Lower leg skin (tissue), 4 donors: ENCODE results near the gene OTOGL. TPM values are rescaled to one million over a fixed set of nuclear protein-coding genes. Genes with fewer than 3 reads are reported as not detected.
"Not testable (repeated sequence)": the region's sequence is repeated elsewhere in the genome, so short reads cannot be mapped to it uniquely, and the experiment has no call there.

Source experiments
- DNase-seq, 2 donors: peaks; one replicate each; pipeline ENCODE4 v3.0.0-alpha.2; 2019; ENCODE audit warnings: low spot score in 2 of 2
- H3K4me3 ChIP-seq: fragments of 200-600 bp; sonication (generic); 2 replicates; pipeline ENCODE4 v1.5.1; 2017; ENCODE audit warnings: mild to moderate bottlenecking, low read depth; ENCODE audit not compliant: poor library complexity, severe bottlenecking
- POLR2A ChIP-seq, 2 donors: fragments of 450-650 bp; IDR thresholded peaks; one replicate each; pipeline ENCODE4 v1.6.1; 2016 to 2017; ENCODE audit warnings: antibody characterized with exemption in 2 of 2, mild to moderate bottlenecking in 1 of 2, moderate library complexity in 1 of 2
- WGBS, 2 donors: methylation state at CpG; one replicate each; pipeline ENCODE4 v1.1.5; 2018; 5-methylcytosine and 5-hydroxymethylcytosine counted together
- intact Hi-C: fragments of 100-400 bp; cut with DNase I; formaldehyde crosslinking; loops from one replicate; pipeline ENCODE4 v1.15.0; 2023; ENCODE audit warnings: low total_unique reads
- total RNA-seq, 4 donors: library from RNA; depleted of rRNA; stranded (reverse); fragments of >200 nt; gene quantifications; one replicate each; pipeline ENCODE4 v1.1.0, GENCODE V29; 2016
- TF ChIP-seq, protein P1 (sequence below), 3 donors: fragments of 450-650 bp; IDR thresholded peaks; one replicate each; pipeline ENCODE4 v1.5.1; 2016; ENCODE audit warnings: antibody characterized with exemption in 3 of 3, mild to moderate bottlenecking in 3 of 3, moderate library complexity in 2 of 3

OTOGL gene
- total RNA-seq, 4 donors from 2014 or later, result 0.06 to 0.56 (median 0.12) TPM

DNA sequence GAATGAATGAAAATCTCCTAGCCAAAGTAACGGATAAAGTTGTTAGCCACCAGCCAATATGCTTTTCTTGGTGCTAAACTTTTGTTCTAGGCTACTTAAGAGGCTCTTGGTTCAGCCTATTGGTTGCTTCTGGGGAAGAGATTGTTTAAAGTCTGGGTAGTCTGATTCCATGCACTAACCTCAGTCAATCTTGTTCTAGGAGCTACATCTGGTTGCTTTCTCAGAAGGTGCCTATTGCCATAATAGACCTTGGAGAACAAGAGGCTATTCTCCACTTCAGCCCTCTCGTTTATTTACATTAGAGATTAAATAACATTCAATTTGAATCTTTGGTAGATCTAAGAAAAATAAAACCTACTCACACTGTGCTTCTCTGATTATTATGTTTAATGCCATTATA is 40.8 kb upstream of the OTOGL start:
- DNase-seq, result no peak
- intact Hi-C loops, result no loop called here
- TF ChIP-seq, protein P1, sequence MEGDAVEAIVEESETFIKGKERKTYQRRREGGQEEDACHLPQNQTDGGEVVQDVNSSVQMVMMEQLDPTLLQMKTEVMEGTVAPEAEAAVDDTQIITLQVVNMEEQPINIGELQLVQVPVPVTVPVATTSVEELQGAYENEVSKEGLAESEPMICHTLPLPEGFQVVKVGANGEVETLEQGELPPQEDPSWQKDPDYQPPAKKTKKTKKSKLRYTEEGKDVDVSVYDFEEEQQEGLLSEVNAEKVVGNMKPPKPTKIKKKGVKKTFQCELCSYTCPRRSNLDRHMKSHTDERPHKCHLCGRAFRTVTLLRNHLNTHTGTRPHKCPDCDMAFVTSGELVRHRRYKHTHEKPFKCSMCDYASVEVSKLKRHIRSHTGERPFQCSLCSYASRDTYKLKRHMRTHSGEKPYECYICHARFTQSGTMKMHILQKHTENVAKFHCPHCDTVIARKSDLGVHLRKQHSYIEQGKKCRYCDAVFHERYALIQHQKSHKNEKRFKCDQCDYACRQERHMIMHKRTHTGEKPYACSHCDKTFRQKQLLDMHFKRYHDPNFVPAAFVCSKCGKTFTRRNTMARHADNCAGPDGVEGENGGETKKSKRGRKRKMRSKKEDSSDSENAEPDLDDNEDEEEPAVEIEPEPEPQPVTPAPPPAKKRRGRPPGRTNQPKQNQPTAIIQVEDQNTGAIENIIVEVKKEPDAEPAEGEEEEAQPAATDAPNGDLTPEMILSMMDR (IDR thresholded peaks at IDR 0.05), result no peak
- TF ChIP-seq POLR2A (IDR thresholded peaks at IDR 0.05), result no peak
- H3K4me3 ChIP-seq, result no peak overlapping the region
- WGBS, 2 donors, result 78 to 80% methylated on average over 2 of the region's 2 CpGs

DNA sequence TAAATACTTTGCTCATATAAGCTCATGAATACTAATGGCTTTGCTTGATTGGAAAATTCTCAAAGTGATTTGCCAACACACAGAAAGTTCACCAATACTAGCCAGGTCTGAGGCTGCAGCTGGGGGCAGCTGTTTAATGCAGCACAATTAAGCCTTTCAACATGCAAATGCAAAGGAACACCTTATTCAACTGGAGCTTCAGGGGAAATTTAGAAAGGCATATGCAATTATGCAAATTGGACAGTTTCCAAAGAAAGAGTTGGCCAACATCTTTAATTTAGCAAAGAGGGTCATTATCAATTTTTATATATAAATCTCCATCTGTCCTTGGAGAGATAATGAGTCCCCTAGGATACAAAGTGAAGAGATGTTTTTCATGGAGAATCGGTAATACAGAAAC is 40.2 kb upstream of the OTOGL start:
- 53 to 54% methylated on average over 1 of the region's 1 CpG for WGBS, 2 donors
- TF ChIP-seq, protein P1 (IDR thresholded peaks at IDR 0.05), result no peak
- no peak for TF ChIP-seq POLR2A (IDR thresholded peaks at IDR 0.05)
- no peak overlapping the region for H3K4me3 ChIP-seq
- no peak for DNase-seq
- intact Hi-C loops, result no loop called here

DNA sequence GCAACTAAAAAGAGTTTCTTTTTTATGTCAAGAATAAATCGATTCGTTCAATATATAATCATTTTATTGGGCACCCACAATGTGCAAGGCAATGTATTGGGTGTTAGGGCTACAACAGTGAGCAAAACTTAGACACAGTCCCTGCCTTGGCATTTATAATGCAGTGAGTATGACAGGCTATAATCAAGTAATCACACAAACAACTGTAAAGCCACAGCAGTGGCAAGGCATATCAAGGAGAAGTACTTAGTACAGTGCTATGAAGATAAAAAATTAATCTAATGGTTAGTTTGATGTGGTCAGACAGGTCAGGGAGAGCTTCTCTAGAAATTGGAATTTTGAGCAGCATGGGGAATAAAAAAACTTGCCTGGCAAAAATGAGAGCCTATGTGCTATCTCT is 39.5 kb upstream of the OTOGL start:
- TF ChIP-seq, protein P1 (IDR thresholded peaks at IDR 0.05), result no peak
- TF ChIP-seq POLR2A (IDR thresholded peaks at IDR 0.05), result no peak
- DNase-seq, result no peak
- no peak overlapping the region for H3K4me3 ChIP-seq
- intact Hi-C loops, result no loop called here
- 77 to 81% methylated on average over 2 of the region's 2 CpGs for whole genome bisulfite sequencing, 2 donors

DNA sequence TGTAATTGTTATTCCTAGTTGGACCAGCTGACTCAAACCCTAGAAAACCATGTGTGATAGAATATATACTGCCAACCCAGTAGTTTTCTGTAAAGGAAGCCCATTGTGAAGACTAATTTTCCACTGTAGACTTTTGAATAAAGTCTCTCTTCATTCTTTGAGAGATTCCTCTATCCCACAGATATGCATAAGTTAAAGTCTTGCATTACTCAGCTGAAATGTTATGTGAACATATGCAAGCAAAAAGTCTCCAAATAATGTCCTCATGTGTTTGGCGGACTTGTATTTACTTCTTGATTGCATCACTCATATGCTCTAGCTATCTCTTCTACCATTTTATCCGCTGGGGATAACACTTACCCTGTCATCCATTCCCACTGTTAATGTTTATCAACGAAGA is 35.1 kb upstream of the OTOGL start:
- no peak overlapping the region for H3K4me3 ChIP-seq
- WGBS, 2 donors, result 87 to 90% methylated on average over 3 of the region's 3 CpGs
- no peak for DNase-seq
- intact Hi-C loops, result no loop called here
- TF ChIP-seq, protein P1 (IDR thresholded peaks at IDR 0.05), result no peak
- no peak for TF ChIP-seq POLR2A (IDR thresholded peaks at IDR 0.05)

DNA sequence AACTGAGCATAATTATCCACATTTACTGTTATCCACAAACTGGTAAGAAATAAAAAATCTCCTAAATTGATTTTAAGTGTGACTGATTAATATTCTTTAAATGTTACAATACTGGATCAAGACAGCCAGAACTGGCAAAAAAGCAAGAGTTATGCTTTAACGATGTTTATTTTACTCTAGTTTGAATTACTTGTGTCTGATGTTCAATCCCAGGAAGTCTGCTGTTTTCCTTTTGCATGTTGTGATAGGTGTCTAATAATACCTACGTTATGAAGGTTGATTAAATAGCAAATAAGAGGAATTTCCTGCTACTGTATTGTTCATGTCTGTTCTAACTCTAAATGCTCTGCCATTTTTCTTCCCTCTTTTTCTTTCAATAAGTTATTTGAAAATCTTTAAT is 34.4 kb upstream of the OTOGL start:
- intact Hi-C loops, result no loop called here
- H3K4me3 ChIP-seq, result no peak overlapping the region
- TF ChIP-seq, protein P1 (IDR thresholded peaks at IDR 0.05), result no peak
- no peak for TF ChIP-seq POLR2A (IDR thresholded peaks at IDR 0.05)
- WGBS, 2 donors, result 75 to 79% methylated on average over 2 of the region's 2 CpGs
- DNase-seq, result no peak

DNA sequence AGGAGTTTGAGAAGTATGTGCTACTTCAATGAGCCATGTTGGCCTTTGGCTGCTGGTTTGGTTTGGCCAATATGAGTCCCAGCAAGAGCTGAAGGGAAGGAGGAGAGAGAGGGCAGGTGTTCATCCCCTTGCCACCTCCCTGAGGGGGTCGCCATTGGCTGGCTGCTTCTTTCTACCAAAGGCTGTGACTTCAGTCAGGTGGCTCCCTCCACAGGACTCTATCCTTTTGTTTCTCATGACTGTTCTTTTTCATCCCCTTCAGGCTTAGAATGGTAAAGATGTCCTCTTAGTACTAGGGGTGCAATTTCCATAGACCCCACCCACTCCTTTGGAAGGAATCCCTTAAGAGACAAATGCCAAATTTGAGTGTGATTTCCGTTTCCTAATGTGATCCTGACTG is 31.2 kb upstream of the OTOGL start:
- TF ChIP-seq, protein P1 (IDR thresholded peaks at IDR 0.05), result no peak
- no peak for TF ChIP-seq POLR2A (IDR thresholded peaks at IDR 0.05)
- 44 to 57% methylated on average over 2 of the region's 2 CpGs for WGBS, 2 donors
- no peak overlapping the region for H3K4me3 ChIP-seq
- intact Hi-C loops, result no loop called here
- DNase-seq, result no peak

DNA sequence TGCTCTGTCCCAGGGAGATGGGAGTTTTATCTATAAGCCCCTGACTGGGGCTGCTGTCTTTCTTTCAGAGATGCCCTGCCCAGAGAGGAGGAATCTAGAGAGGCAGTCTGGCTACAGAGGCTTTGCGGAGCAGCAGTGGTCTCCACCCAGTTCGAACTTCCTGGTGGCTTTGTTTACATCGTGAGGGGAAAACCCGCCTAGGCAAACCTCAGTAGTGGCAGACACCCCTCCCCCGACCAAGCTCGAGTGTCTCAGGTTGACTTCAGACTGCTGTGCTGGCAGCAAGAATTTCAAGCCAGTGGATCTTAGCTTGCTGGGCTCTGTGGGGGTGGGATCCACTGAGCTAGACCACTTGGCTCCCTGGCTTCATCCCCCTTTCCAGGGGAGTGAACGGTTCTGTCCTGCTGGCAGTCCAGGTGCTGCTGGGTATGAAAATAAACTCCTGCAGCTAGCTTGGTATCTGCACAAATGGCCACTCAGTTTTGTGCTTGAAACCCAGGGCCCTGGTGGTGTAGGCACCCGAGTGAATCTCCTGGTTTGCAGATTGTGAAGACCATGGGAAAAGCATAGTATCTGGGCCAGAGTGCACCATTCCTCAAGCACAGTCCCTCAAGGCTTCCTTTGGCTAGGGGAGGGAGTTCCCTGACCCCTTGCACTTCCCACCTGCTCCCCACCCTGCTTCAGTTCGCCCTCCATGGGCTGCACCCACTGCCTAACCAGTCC is 15.3 kb upstream of the OTOGL start:
- DNase-seq, result not testable (repeated sequence)

More for the DNA sequence above, 15.3 kb upstream of the OTOGL start:
- intact Hi-C loops, H3K4me3 ChIP-seq: not testable (repeated sequence)
- 35 to 52% methylated on average over 9 of the region's 9 CpGs for WGBS, 2 donors
